SU-DHL-6 (cell line): ENCODE results near the gene LDB3.

ENCODE experiments used
- H2AFZ ChIP-seq: fragments of 200-600 bp; sonication (generic); 2 replicates; pipeline ENCODE4 v1.6.1; 2014; ENCODE audit warnings: low read depth, mild to moderate bottlenecking, moderate library complexity, mixed read lengths, antibody characterized with exemption, low read length; ENCODE audit not compliant: severe bottlenecking
- H3F3A ChIP-seq: fragments of 200-600 bp; shearing (Covaris generic); 2 replicates; pipeline ENCODE4 v1.6.0; 2016; ENCODE audit warnings: antibody characterized with exemption, mild to moderate bottlenecking; ENCODE audit not compliant: insufficient read depth
- H3K27ac ChIP-seq: fragments of 200-600 bp; sonication (generic); 2 replicates; pipeline ENCODE4 v1.5.1; 2016; ENCODE audit warnings: low read depth, mild to moderate bottlenecking, low read length, moderate library complexity, mixed read lengths
- H3K27me3 ChIP-seq: fragments of 200-600 bp; sonication (generic), shearing (Covaris generic); 2 replicates; pipeline ENCODE4 v1.6.0; 2014; ENCODE audit warnings: mild to moderate bottlenecking, low read length
- H3K36me3 ChIP-seq: fragments of 200-600 bp; sonication (generic); 2 replicates; pipeline ENCODE4 v1.6.1; 2014; ENCODE audit warnings: mild to moderate bottlenecking, low read length, mixed read lengths
- H3K4me2 ChIP-seq: fragments of 300-600, 200-600 bp; shearing (Covaris generic), sonication (generic); 2 replicates; pipeline ENCODE4 v1.6.0; 2014; ENCODE audit warnings: low read length, low read depth, mild to moderate bottlenecking; ENCODE audit not compliant: poor library complexity, severe bottlenecking
- H3K4me3 ChIP-seq: fragments of 200-600 bp; sonication (generic); 2 replicates; pipeline ENCODE4 v1.5.1; 2014; ENCODE audit warnings: antibody characterized with exemption, low read length, mild to moderate bottlenecking, mixed read lengths; ENCODE audit not compliant: insufficient read depth, poor library complexity, severe bottlenecking
- H3K79me2 ChIP-seq: fragments of 200-600 bp; sonication (generic); 2 replicates; pipeline ENCODE4 v1.6.1; 2014; ENCODE audit warnings: mild to moderate bottlenecking, low read length, moderate library complexity; ENCODE audit not compliant: insufficient read depth
- H3K9ac ChIP-seq: fragments of 200-600 bp; sonication (generic); 2 replicates; pipeline ENCODE4 v1.7.0; 2014; ENCODE audit warnings: mild to moderate bottlenecking, low read length
- H3K9me2 ChIP-seq: fragments of 200-600 bp; sonication (generic); replicated peaks from 2 replicates; pipeline ENCODE4 v1.6.1; 2014; ENCODE audit warnings: low read length; ENCODE audit not compliant: insufficient read depth
- H3K9me3 ChIP-seq: fragments of 200-600 bp; sonication (generic); 2 replicates; pipeline ENCODE4 v1.6.1; 2014; ENCODE audit warnings: low read length, mixed read lengths; ENCODE audit not compliant: insufficient read depth
- H4K20me1 ChIP-seq: fragments of 200-600 bp; sonication (generic); 2 replicates; pipeline ENCODE4 v1.6.1; 2014; ENCODE audit warnings: low read depth, mild to moderate bottlenecking, antibody characterized with exemption, low read length, moderate library complexity, mixed read lengths
- CTCF ChIP-seq: fragments of 200-600 bp; sonication (generic); IDR thresholded peaks from one replicate; pipeline ENCODE4 v1.5.1; 2017; ENCODE audit warnings: antibody characterized with exemption, mild to moderate bottlenecking, low read length, moderate library complexity; ENCODE audit not compliant: insufficient read depth, poor library complexity, severe bottlenecking
- EZH2phosphoT487 ChIP-seq: fragments of 200-600 bp; sonication (generic), shearing (Covaris generic); conservative IDR thresholded peaks from 2 replicates; pipeline ENCODE4 v1.6.1; 2018; ENCODE audit warnings: mild to moderate bottlenecking, antibody characterized with exemption, low read length, moderate library complexity, mixed read lengths

Gene LDB3

GRCh38 chr10:86647773-86648703, 20.3 kb upstream of the LDB3 start:
- Histone ChIP-seq H3K9ac (no peak overlapping the region), H3K27ac (no peak overlapping the region), H3K4me2 (no peak overlapping the region), H3K9me3 (no peaks in the 10 kb centered on the region), H3F3A (no peaks in the 10 kb centered on the region), H3K36me3 (no peaks in the 10 kb centered on the region), H3K27me3 (no peaks in the 10 kb centered on the region), H3K9me2 (no peaks in the 10 kb centered on the region), H3K79me2 (no peaks in the 10 kb centered on the region), H3K4me3 (no peak overlapping the region), H2AFZ (no peak overlapping the region), H4K20me1 (no peaks in the 10 kb centered on the region)
- TF ChIP-seq EZH2phosphoT487 (no peak), CTCF (no peak)

GRCh38 chr10:86648704-86649427, 19.4 kb upstream of the LDB3 start:
- H3F3A ChIP-seq: no peaks in the 10 kb centered on the region
- no peak overlapping the region for H3K4me2 ChIP-seq
- H3K27ac ChIP-seq: no peak overlapping the region
- no peaks in the 10 kb centered on the region for H3K27me3 ChIP-seq
- no peak overlapping the region for H3K4me3 ChIP-seq
- no peak overlapping the region for H3K9ac ChIP-seq
- H3K9me2 ChIP-seq: no peaks in the 10 kb centered on the region
- H2AFZ ChIP-seq: no peak overlapping the region
- TF ChIP-seq EZH2phosphoT487 (no peak), CTCF (no peak)
- H4K20me1 ChIP-seq: no peaks in the 10 kb centered on the region
- H3K9me3 ChIP-seq: no peaks in the 10 kb centered on the region
- no peaks in the 10 kb centered on the region for H3K79me2 ChIP-seq
- no peaks in the 10 kb centered on the region for H3K36me3 ChIP-seq

GRCh38 chr10:86649471-86650150, 18.7 kb upstream of the LDB3 start:
- Histone ChIP-seq H3K79me2 (no peaks in the 10 kb centered on the region), H3K4me3 (no peak overlapping the region), H3K36me3 (no peaks in the 10 kb centered on the region), H3K9me3 (no peaks in the 10 kb centered on the region), H3F3A (no peaks in the 10 kb centered on the region), H3K9me2 (no peaks in the 10 kb centered on the region), H4K20me1 (no peaks in the 10 kb centered on the region), H3K4me2 (no peak overlapping the region), H3K9ac (no peak overlapping the region), H3K27ac (no peak overlapping the region), H2AFZ (no peak overlapping the region), H3K27me3 (no peaks in the 10 kb centered on the region)
- TF ChIP-seq EZH2phosphoT487 (no peak), CTCF (no peak)
